H1 (cell line): ENCODE measurements around the gene SAE1. TPM values are rescaled to one million over a fixed set of nuclear protein-coding genes. Genes with fewer than 3 reads are reported as not detected.

Experiments
- CTCF ChIA-PET: fragments of 300-600 bp; sonication (Branson Sonifier 250); formaldehyde crosslinking; loops from one replicate; lab custom pipeline; 2021; ENCODE audit not compliant: partially characterized antibody; lab: Charles Lee
- POLR2A ChIA-PET: fragments of 300-600 bp; sonication (Branson Sonifier 250); formaldehyde crosslinking; loops from one replicate; lab custom pipeline; 2021; ENCODE audit warnings: inconsistent platforms; ENCODE audit not compliant: partially characterized antibody; lab: Charles Lee
- DNase-seq, 2 experiments: peaks; one replicate each; pipeline versions ENCODE4 v3.0.0 to v3.0.0-alpha.2; 2010 to 2022; ENCODE audit warnings: low spot score in 2 of 2, low read depth in 1 of 2, mixed read lengths in 1 of 2
- FAIRE-seq: peaks from 2 replicates; lab custom pipeline; 2011; peaks lifted over from hg19 to GRCh38; lab: Jason Lieb, UNC
- H2AFZ ChIP-seq: 2 replicates; pipeline ENCODE4 v1.8.1; 2012; ENCODE audit warnings: low read length, inconsistent platforms
- H2AK5ac ChIP-seq: 2 replicates; pipeline ENCODE4 v1.6.1; 2013; ENCODE audit warnings: low read depth, low read length
- H2BK120ac ChIP-seq: replicated peaks from 2 replicates; pipeline ENCODE3; 2013; ENCODE audit warnings: low read depth, low read length, inconsistent platforms
- H2BK12ac ChIP-seq: 2 replicates; pipeline ENCODE4 v1.6.1; 2013; ENCODE audit warnings: low read depth, low read length
- H2BK15ac ChIP-seq: 2 replicates; pipeline ENCODE4 v1.6.1; 2013; ENCODE audit warnings: low read length
- H2BK20ac ChIP-seq: 2 replicates; pipeline ENCODE4 v1.6.1; 2013; ENCODE audit warnings: low read length
- H2BK5ac ChIP-seq: 2 replicates; pipeline ENCODE4 v1.6.1; 2013; ENCODE audit warnings: low read depth, low read length
- H3K14ac ChIP-seq: 2 replicates; pipeline ENCODE4 v1.6.1; 2013; ENCODE audit warnings: inconsistent platforms; ENCODE audit not compliant: insufficient read length
- H3K18ac ChIP-seq: 2 replicates; pipeline ENCODE4 v1.6.1; 2013; ENCODE audit warnings: low read length; ENCODE audit errors: extremely low read depth
- H3K23ac ChIP-seq: 2 replicates; pipeline ENCODE4 v1.6.1; 2013; ENCODE audit warnings: inconsistent platforms; ENCODE audit not compliant: insufficient read length
- H3K23me2 ChIP-seq: 2 replicates; pipeline ENCODE4 v1.6.1; 2013; ENCODE audit warnings: low read depth, low read length
- H3K27ac ChIP-seq: 2 replicates; pipeline ENCODE4 v1.6.1; 2011; ENCODE audit warnings: low read depth, low read length, inconsistent platforms
- H3K27me3 ChIP-seq, 4 experiments: replicated peaks in 1 of 4; 1 replicate in 1 of 4; 2 replicates in 3 of 4; pipeline versions ENCODE4 v1.6.1 to v1.8.1; 2011 to 2013; ENCODE audit warnings: low read length in 3 of 4, mild to moderate bottlenecking in 3 of 4, inconsistent platforms in 2 of 4, mixed read lengths in 2 of 4, moderate library complexity in 1 of 4; ENCODE audit not compliant: control insufficient read depth in 3 of 4, insufficient read depth in 3 of 4; ENCODE audit errors: extremely low read depth in 1 of 4
- H3K36me3 ChIP-seq, 4 experiments: 2 replicates each; pipeline versions ENCODE4 v1.6.1 to v1.8.1; 2011 to 2013; ENCODE audit warnings: mild to moderate bottlenecking in 4 of 4, low read length in 3 of 4, moderate library complexity in 2 of 4, control low read depth in 1 of 4, inconsistent platforms in 1 of 4; ENCODE audit not compliant: insufficient read depth in 4 of 4, control insufficient read depth in 2 of 4
- H3K4ac ChIP-seq: replicated peaks from 2 replicates; pipeline ENCODE3; 2013; ENCODE audit warnings: low read length, low read depth, mixed read lengths, inconsistent platforms; ENCODE audit not compliant: insufficient read length
- H3K4me1 ChIP-seq, 4 experiments: replicated peaks in 1 of 4; 1 replicate in 1 of 4; 2 replicates in 3 of 4; pipeline versions ENCODE4 v1.6.1 to v1.8.1; 2011 to 2013; ENCODE audit warnings: low read length in 3 of 4, inconsistent platforms in 2 of 4, mixed read lengths in 1 of 4; ENCODE audit not compliant: insufficient read depth in 4 of 4, control insufficient read depth in 3 of 4
- H3K4me2 ChIP-seq, 2 experiments: 2 replicates each; pipeline versions ENCODE4 v1.6.1 to v1.8.1; 2011 to 2013; ENCODE audit warnings: low read depth in 2 of 2, low read length in 2 of 2, control low read depth in 1 of 2, inconsistent platforms in 1 of 2, mild to moderate bottlenecking in 1 of 2; ENCODE audit not compliant: insufficient read depth in 1 of 2
- H3K4me3 ChIP-seq, 4 experiments: fragments of 200-600, 300-600 bp in 1 of 4; sonication (generic), shearing (Covaris generic), sonication (Bioruptor Twin) in 1 of 4; 2 replicates each; pipeline versions ENCODE4 v1.5.1 to v1.8.1; 2011 to 2016; ENCODE audit warnings: low read length in 4 of 4, low read depth in 3 of 4, control low read depth in 2 of 4, inconsistent platforms in 2 of 4, mild to moderate bottlenecking in 2 of 4, mixed read lengths in 1 of 4, moderate library complexity in 1 of 4; ENCODE audit not compliant: insufficient read depth in 2 of 4; ENCODE audit errors: extremely low read depth in 1 of 4
- H3K56ac ChIP-seq: replicated peaks from 2 replicates; pipeline ENCODE3; 2013; ENCODE audit warnings: low read depth, mild to moderate bottlenecking, mixed read lengths, low read length, inconsistent platforms; ENCODE audit not compliant: insufficient read length
- H3K79me1 ChIP-seq: 2 replicates; pipeline ENCODE4 v1.6.1; 2013; ENCODE audit warnings: low read depth, low read length, control low read depth
- H3K79me2 ChIP-seq, 2 experiments: 2 replicates each; pipeline versions ENCODE4 v1.6.1 to v1.8.1; 2012 to 2013; ENCODE audit warnings: low read length in 2 of 2, mild to moderate bottlenecking in 2 of 2, inconsistent platforms in 1 of 2; ENCODE audit not compliant: insufficient read depth in 2 of 2, control insufficient read depth in 1 of 2
- H3K9ac ChIP-seq, 4 experiments: replicated peaks in 1 of 4; 1 replicate in 1 of 4; 2 replicates in 3 of 4; pipeline versions ENCODE4 v1.6.1 to v1.8.1; 2011 to 2013; ENCODE audit warnings: low read depth in 3 of 4, low read length in 3 of 4, control low read depth in 2 of 4, mild to moderate bottlenecking in 2 of 4, moderate library complexity in 2 of 4, inconsistent platforms in 1 of 4; ENCODE audit errors: extremely low read depth in 1 of 4
- H3K9me3 ChIP-seq, 2 experiments: 2 replicates each; pipeline versions ENCODE4 v1.6.1 to v1.8.1; 2012 to 2013; ENCODE audit warnings: mild to moderate bottlenecking in 2 of 2, moderate library complexity in 2 of 2, control low read depth in 1 of 2, inconsistent platforms in 1 of 2, low read depth in 1 of 2, low read length in 1 of 2, mixed read lengths in 1 of 2; ENCODE audit not compliant: insufficient read depth in 2 of 2
- H4K20me1 ChIP-seq, 2 experiments: replicated peaks in 1 of 2; 2 replicates each; pipeline versions ENCODE3 to v1.8.1; 2011 to 2013; ENCODE audit warnings: inconsistent platforms in 2 of 2, low read length in 2 of 2, mild to moderate bottlenecking in 1 of 2; ENCODE audit not compliant: insufficient read depth in 2 of 2, control insufficient read depth in 1 of 2
- H4K5ac ChIP-seq: 2 replicates; pipeline ENCODE4 v1.6.1; 2013; ENCODE audit warnings: low read length, low read depth, mixed read lengths, inconsistent platforms; ENCODE audit not compliant: insufficient read length
- H4K8ac ChIP-seq: 2 replicates; pipeline ENCODE4 v1.8.0; 2013; ENCODE audit warnings: mild to moderate bottlenecking, moderate library complexity, low read length, inconsistent platforms; ENCODE audit not compliant: insufficient read depth; ENCODE audit errors: extremely low read depth
- H4K91ac ChIP-seq: replicated peaks from 2 replicates; pipeline ENCODE3; 2013; ENCODE audit warnings: low read length, mixed read lengths, inconsistent platforms; ENCODE audit not compliant: insufficient read length
- ATF3 ChIP-seq: IDR thresholded peaks from 2 replicates; pipeline ENCODE4 v1.6.1; 2011; ENCODE audit warnings: low read depth, mild to moderate bottlenecking, low read length; ENCODE audit not compliant: insufficient read depth
- CEBPB ChIP-seq: IDR thresholded peaks from 2 replicates; pipeline ENCODE4 v1.6.1; 2012; ENCODE audit warnings: low read depth, low read length
- CHD1 ChIP-seq: IDR thresholded peaks from 2 replicates; pipeline ENCODE4 v1.6.1; 2012; ENCODE audit warnings: low read depth, low read length, improper control_type of control experiment
- CHD2 ChIP-seq: IDR thresholded peaks from 2 replicates; pipeline ENCODE4 v1.6.1; 2012; ENCODE audit warnings: low read length, improper control_type of control experiment
- HDAC2 ChIP-seq, 2 experiments: fragments of 300-600 bp in 1 of 2; sonication (generic) in 1 of 2; IDR thresholded peaks; 2 replicates each; pipeline ENCODE4 v1.6.1; 2011 to 2012; ENCODE audit warnings: low read depth in 2 of 2, low read length in 2 of 2, mild to moderate bottlenecking in 2 of 2, moderate library complexity in 2 of 2, borderline replicate concordance in 1 of 2, inconsistent platforms in 1 of 2
- KDM1A ChIP-seq: fragments of 200-600, 300-600 bp; sonication (generic); IDR thresholded peaks from 2 replicates; pipeline ENCODE4 v1.7.1; 2016; ENCODE audit warnings: mild to moderate bottlenecking, low read length, borderline replicate concordance
- SP1 ChIP-seq: IDR thresholded peaks from 2 replicates; pipeline ENCODE4 v1.6.1; 2011; ENCODE audit warnings: low read depth, low read length
- SP4 ChIP-seq: IDR thresholded peaks from 2 replicates; pipeline ENCODE4 v1.6.1; 2012; ENCODE audit warnings: low read length, inconsistent platforms
- TAF7 ChIP-seq: optimal IDR thresholded peaks from 2 replicates; pipeline ENCODE3; 2011; ENCODE audit warnings: low read depth, mild to moderate bottlenecking, inconsistent platforms, low read length, moderate library complexity, borderline replicate concordance
- TBP ChIP-seq: IDR thresholded peaks from 2 replicates; pipeline ENCODE4 v1.6.1; 2011; ENCODE audit warnings: low read depth, low read length, improper control_type of control experiment
- WGBS, 2 experiments: shearing (Covaris generic) in 1 of 2; methylation state at CpG; one replicate each; pipeline versions ENCODE4 v1.1.6 to v1.1.7; 2013 to 2015; ENCODE audit warnings: low lambda C conversion rate in 2 of 2, mixed read lengths in 2 of 2, inconsistent platforms in 1 of 2, low coverage in 1 of 2, missing lambda C conversion rate in 1 of 2; ENCODE audit not compliant: insufficient replicate concordance in 2 of 2, insufficient coverage in 1 of 2, insufficient read length in 1 of 2; ENCODE audit errors: extremely low coverage in 1 of 2, missing lambda C conversion rate in 1 of 2; 5-methylcytosine and 5-hydroxymethylcytosine counted together
- polyA plus RNA-seq, 7 experiments: library from polyadenylated mRNA; depleted of rRNA in 3 of 7; stranded (reverse) in 5 of 7; unstranded in 2 of 7; fragments of >200 nt in 5 of 7; fragments of 200-250 nt in 2 of 7; gene quantifications; 1 replicate in 5 of 7; 2 replicates in 1 of 7; 4 replicates in 1 of 7; pipeline versions ENCODE4 v1.2.1 to v1.2.3, GENCODE V29; 2011 to 2013; ENCODE audit warnings: missing spikeins in 2 of 7, mixed read lengths in 2 of 7
- total RNA-seq: library from RNA; stranded (reverse); fragmentation: NEBNext Ultra II Directional; extraction: Animal tissue kit (Norgen Biotek cat#: 25700); gene quantifications from 2 replicates; pipeline ENCODE4 v1.2.1, GENCODE V29; 2021
- TF ChIP-seq, protein P1 (sequence below): IDR thresholded peaks from 2 replicates; pipeline ENCODE4 v1.6.1; 2012; ENCODE audit warnings: inconsistent platforms
- TF ChIP-seq, protein P2 (sequence below): IDR thresholded peaks from 2 replicates; pipeline ENCODE4 v1.6.1; 2012; ENCODE audit warnings: low read length, inconsistent platforms

The SAE1 gene
- total and polyA plus RNA-seq, 2 of the 8 experiments (the other 6 are each of a cell fraction or from before 2014, with no cell fraction given): 213 to 268 TPM

DNA sequence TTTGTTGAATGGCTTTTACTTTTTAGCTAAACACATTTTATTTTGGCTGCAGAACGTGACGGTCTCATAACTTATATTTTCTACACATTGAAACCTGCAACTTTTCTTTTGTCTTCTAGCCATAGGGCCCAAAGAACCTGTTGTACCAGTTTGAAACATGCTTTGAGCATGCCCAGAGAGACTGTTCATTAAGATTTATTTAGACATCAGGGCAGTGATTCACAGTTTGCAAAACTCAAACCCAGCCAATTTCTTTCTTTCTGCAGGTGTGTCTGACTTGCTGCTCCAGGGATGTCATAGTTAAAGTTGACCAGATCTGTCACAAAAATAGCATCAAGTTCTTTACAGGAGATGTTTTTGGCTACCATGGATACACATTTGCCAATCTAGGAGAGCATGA is 22.0 kb downstream of the SAE1 start:
- no peak overlapping the region for H3K18ac ChIP-seq
- H3K14ac ChIP-seq: no peak overlapping the region
- no peak overlapping the region for H4K5ac ChIP-seq
- no peak overlapping the region for H3K4me3 ChIP-seq
- H3K27ac ChIP-seq: no peak overlapping the region
- CTCF ChIA-PET: interaction anchor here (0.7 kb wide), 1 partner anchor 95 kb away, joined by 4 read pairs; no protein-coding TSS in a partner anchor
- no peak overlapping the region for H3K4me2 ChIP-seq
- H2BK5ac ChIP-seq: no peak overlapping the region
- H3K4ac ChIP-seq: no peak overlapping the region
- H4K8ac ChIP-seq: no peak overlapping the region
- no peak overlapping the region for H3K56ac ChIP-seq
- H3K36me3 ChIP-seq: peaks cover 21 to 86% (median 57%) of the 10 kb centered on the region in 4 experiments
- no peaks in the 10 kb centered on the region for H3K27me3 ChIP-seq
- no peak overlapping the region for H2BK15ac ChIP-seq
- 98% methylated on average over 2 of the region's 2 CpGs; no CpG with 5 or more reads in 1 of the 2 experiments for WGBS, 2 experiments
- FAIRE-seq: no peak
- no peak overlapping the region for H3K23ac ChIP-seq
- no peaks in the 10 kb centered on the region for H3K9me3 ChIP-seq
- no peaks in the 10 kb centered on the region; the same call in 1 of the 2 replicates for H3K79me1 ChIP-seq
- no peaks in the 10 kb centered on the region for H3K23me2 ChIP-seq
- no peak overlapping the region for H2BK20ac ChIP-seq
- no peak overlapping the region for H2BK120ac ChIP-seq
- no peak for DNase-seq
- no peak overlapping the region for H2AFZ ChIP-seq
- no peak overlapping the region for H2BK12ac ChIP-seq
- no peak overlapping the region for H3K9ac ChIP-seq
- peaks cover 8 to 10% of the 10 kb centered on the region in 2 experiments for H4K20me1 ChIP-seq
- H3K4me1 ChIP-seq: peaks cover 3 to 9% (median 7%) of the 10 kb centered on the region in 4 experiments; a peak in 5 of 7 replicates
- POLR2A ChIA-PET: interaction anchor here (1.0 kb wide), 1 partner anchor 9 kb away, joined by 3 read pairs; no protein-coding TSS in a partner anchor
- no peak overlapping the region for H4K91ac ChIP-seq
- H2AK5ac ChIP-seq: no peak overlapping the region
- peaks cover 0 to 43% of the 10 kb centered on the region in 2 experiments; a peak in 2 of 4 replicates for H3K79me2 ChIP-seq
- TF ChIP-seq TBP (no peak), CHD1 (no peak), ATF3 (no peak), SP4 (no peak), CHD2 (no peak), CEBPB (no peak), SP1 (no peak), KDM1A (no peak), HDAC2 (IDR thresholded peaks at IDR 0.05; ENCODE audit: borderline replicate concordance in 1 of 2, low read depth in 2 of 2, low read length in 2 of 2) (no peak), TAF7 (no peak)
- TF ChIP-seq, protein P1, sequence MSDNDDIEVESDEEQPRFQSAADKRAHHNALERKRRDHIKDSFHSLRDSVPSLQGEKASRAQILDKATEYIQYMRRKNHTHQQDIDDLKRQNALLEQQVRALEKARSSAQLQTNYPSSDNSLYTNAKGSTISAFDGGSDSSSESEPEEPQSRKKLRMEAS: no peak
- TF ChIP-seq, protein P2, sequence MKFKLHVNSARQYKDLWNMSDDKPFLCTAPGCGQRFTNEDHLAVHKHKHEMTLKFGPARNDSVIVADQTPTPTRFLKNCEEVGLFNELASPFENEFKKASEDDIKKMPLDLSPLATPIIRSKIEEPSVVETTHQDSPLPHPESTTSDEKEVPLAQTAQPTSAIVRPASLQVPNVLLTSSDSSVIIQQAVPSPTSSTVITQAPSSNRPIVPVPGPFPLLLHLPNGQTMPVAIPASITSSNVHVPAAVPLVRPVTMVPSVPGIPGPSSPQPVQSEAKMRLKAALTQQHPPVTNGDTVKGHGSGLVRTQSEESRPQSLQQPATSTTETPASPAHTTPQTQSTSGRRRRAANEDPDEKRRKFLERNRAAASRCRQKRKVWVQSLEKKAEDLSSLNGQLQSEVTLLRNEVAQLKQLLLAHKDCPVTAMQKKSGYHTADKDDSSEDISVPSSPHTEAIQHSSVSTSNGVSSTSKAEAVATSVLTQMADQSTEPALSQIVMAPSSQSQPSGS: no peak
